ENCODE results near the gene SWT1.

The SWT1 gene, protein sequence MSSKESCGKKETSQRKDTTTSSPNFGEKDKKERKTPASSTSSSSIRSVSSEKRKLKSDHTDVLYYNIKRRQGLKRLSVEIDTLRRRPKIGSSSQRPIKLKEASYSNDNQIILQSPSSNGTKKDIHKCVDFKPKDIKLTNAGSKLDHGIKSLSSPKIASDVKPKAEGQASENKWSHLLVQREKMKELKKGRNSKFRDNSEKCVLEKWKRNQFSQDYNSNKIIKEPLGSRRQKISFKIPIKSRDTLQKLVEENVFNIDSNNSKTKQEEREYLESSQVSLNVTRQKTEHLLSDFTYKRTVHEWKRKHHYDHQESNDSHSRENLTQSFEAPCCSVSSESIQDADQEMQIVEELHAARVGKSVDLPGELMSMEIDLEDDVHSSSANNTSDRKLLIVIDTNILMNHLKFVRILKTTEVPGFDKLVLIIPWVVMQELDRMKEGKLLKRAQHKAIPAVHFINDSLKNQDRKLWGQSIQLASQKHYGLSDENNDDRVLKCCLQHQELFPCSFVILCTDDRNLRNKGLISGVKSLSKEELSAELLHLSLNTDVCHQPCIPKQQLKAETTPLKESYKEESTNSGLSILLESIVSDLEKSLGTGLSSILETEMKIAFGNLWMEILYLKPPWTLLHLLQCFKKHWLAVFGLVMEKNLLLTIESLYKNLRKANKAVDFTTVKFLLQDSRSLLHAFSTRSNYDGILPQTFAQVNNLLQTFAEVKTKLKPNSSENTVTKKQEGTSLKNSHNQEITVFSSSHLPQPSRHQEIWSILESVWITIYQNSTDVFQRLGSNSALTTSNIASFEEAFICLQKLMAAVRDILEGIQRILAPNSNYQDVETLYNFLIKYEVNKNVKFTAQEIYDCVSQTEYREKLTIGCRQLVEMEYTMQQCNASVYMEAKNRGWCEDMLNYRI

DNA sequence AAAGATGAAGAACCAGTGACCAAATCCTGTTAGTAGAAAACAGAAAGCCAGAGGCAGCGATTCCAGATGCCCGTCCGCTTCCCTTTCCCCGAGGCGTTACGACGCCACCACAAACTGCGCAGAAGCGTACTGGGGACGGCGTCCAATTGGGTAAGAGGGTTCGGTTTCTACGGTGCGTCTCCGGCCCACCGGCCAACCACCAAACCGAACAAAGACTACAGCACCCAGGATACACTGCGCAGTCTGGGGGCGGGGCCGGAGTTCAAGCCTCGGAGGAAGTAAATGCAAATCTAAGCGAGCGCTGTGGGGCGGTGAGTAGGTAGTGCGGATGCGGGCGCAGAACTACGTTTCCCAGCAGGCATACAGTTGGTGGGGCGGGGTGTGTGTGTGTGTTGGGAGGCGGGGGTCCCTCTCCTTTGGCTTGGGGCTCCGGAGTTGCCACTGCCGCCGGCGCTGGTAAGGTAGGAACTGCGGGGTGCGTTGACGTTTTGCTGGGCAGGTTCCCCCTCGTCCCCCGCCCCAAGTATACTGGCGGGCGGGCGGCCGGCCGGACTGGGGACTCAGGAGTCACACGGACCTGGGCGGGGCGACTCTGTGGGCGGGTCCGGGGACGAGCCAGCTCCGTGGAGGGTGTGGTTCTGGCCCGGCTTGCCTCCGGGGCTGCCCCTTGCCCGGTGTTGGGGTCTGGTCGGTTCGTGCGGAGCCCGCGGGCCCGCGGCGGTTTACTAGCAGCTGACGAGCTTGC lies at the start of gene SWT1, which contains the start of gene TRMT1L:
Gene SWT1 (plus strand): TSS at position 314 of the 745 bp plus-strand sequence. CDS start 3,675 bp downstream, outside the sequence.
Gene TRMT1L (minus strand): TSS at position 100 of the 745 bp plus-strand sequence. CDS start 241 bp downstream, outside the sequence.
- DNase-seq, result peak; percentile 99

DNA sequence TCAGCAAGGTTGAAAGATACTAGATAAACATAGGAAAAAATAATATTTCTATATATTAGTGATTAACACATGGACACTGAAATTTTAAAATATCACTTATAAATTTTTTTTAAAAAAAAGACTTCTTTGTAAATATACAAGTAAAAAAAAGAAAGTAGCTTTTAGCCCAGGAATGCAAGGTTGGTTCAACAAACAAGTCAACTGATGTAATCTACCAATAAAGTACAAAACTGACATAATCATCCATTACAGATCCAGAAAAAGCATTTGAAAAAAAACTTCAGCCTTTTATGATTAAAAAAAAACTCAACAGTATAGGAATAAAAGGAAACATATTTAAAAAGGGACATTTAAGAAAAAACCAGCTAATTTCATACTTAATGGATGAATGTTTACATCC lies 48.6 kb upstream of the SWT1 start:
- no peak for DNase-seq

DNA sequence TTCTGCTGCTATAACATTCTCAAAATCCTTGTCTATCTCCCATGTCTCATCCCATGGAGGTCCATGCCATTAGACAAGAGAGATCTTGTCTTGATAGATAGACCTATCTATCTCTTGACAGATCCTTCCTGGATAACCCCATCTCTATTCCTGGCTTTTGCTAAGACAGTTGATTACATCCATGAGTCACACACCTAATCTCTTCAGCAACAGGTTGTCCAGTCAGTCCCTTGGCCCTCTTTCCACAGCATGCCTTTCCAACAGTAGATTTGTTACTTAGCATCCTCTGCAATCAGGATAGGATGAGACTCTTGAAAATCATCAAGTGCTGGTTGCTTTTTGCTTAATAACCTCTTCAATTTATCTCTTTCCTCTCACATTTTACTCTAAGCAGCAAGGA lies 46.8 kb upstream of the SWT1 start:
- no peak for DNase-seq

DNA sequence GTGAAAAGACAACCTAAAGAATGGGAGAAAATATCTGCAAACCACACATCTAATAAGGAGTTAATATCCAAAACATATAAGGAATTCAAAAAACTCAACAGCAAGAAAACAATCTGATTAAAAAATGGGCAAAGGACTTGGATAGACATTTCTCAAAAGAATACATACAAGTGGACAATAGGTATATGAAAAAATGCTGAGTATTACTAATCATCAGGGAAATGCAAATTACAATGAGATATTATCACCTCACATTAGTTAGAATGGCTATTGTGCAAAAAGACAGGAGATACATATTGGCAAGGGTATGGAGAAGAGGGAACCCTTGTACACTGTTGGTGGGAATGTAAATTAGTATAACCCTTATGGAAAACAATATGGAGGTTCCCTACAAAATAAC lies 45.1 kb upstream of the SWT1 start:
- no peak for DNase-seq

DNA sequence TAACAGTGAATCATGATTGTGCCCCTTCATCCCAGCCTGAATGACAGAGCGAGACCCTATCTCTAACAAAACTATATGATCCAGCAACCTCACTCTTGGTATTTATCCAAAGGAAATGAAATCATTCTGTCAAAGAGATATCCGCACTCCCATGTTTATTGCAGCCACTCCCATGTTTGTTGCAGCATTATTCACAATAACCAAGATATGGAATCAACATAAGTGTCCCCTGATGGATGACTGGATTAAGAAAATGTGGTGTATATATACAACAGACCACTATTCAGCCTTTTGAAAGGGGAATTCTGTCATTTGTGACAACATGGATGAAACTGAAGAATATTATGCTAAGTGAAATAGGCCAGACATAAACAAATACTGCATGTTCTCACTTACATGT lies 44.6 kb upstream of the SWT1 start:
- no peak for DNase-seq

DNA sequence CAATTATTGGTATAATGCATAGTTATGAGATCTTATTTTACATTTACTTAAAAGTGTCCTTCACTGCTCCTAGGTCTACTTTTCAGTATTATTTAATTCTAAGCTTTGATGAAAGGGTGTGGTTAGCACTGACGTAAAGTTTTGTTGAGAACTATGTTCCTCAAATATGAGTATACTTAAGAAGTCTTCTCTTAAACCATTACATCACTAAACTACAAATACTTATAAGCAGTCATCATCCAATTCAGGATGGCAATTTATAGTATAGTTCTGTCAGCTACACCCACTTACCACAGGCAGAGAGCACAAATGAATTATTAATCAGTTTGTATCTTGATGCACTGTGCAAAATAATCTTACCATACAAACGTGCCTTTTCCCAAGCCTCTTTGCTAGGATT lies 27.3 kb upstream of the SWT1 start:
- no peak for DNase-seq

DNA sequence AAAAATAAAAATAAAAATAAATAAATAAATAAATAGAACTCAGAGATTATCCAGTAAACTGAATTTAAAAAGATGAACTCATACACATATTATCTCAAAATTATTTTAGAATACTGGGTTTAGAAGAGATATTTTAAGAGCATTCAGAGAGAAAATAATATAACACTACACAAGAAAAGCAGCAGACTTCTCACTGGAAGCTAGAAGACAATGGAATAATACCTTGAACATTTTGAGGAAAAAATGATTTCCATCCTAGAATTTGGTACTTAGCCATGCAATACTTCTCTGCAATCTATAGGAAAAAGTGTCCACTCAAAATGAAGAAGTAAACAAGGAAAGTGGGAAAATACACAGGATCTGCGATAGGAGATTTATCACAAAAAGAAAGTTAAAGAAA lies 24.4 kb upstream of the SWT1 start:
- no peak for DNase-seq

DNA sequence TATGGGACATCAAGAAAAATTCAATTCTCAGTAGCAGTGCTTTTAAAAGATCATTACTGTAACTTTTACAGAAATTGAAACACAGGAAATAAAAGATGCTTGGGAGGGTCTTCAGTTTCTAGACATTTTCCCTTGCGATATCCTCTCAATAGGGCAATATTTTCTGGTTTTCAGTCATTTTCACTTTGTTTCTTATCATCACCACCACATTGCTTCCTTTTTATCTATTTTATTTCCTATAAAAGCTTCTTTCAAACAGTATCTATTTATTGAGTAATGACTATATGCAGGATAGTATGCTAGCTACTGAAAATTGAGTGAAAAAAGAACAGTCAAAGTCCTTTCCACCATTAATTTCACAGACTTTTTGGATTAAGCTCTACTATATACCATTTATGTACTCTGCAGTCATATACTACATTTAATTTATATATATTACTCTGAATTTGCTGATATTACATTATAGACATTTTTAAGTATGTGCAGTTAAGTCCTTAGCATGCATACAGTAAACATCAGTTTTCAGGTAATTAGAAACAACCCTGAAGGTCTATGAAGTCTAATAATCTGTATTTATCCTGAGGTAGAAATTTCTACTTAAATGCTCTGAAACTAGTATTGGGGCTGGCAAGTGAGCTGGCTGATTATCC lies 18.9 kb upstream of the SWT1 start:
- no peak for DNase-seq

DNA sequence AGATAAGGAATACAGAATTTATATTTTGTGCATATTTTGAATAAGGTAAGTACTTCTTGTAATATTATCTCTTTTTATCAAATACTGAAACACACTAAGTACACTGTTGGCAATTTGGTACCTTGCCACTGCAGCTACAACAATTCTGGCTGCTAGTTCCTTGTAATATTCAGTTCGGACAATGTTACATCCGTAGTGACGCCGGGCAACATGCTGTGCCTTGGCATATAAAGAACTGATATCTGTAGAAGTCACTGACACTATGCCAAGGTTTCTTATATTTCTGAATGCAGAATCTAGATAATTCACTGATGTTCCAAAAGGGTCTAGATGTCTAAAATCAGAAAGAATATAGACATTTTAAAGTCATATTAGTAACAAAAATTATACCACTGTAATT lies 17.7 kb upstream of the SWT1 start:
- DNase-seq, result no peak

DNA sequence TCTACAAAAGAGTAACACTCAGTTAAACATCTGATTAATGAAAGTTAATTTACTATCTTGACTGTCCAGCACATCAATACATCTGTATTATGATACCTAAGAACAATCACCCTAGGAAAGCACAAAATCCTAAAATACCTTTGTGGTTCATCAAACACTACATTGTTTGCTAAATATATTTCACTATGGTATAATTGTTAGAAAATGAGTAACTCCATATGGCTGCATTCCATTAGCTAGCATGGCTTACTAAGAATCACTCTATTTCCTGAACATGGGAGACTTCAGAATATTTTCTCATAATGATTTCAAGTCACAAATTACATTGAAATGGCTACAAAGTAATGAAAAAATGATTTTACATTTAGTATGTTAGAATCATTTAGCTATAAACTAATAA lies 12.7 kb upstream of the SWT1 start:
- DNase-seq, result no peak

DNA sequence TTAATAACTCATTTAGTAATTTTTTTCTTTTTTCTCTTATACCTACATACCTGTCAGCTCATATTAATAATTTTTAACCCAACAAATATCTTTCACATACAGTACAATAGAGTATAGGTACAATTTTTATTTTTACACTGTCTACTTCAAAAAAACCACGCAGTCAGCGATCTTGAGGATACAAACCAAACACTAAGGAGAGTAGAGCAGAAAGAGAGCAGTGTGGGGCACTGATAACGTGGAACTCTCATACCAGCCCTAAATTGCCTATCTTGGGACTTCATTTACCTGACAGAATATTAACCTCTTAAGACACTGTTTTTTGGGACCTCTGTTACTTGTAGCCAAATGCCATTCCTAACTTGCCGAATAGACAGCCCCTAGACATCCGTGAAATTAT lies 5.8 kb upstream of the SWT1 start:
- DNase-seq, result no peak

DNA sequence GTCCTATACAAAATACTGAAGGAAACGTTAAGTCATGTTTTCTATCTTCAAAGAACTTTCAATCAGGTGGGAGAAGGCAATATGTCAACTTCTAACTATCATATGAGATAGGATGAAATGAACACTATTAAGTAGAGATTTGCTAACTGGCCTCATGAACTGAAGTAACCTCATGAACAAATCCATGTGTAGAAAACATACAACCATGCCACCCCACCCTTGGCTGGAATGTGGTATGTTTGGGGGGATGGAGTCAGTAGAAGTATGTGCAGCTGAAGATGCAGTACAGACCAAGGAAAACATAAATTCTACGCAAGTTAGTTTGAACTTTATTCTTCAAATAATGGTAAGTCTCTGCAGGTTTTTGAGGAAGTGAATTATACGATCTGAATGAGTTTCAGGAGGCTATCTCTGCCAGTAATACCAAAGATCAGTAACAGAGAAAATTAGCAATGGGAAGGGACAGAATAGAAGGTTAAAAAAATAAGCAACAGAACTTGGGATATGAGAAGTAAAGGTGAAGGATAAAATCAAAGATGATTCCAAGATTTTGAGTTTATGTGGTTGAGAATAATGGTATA lies 4.7 kb upstream of the SWT1 start:
- no peak for DNase-seq

DNA sequence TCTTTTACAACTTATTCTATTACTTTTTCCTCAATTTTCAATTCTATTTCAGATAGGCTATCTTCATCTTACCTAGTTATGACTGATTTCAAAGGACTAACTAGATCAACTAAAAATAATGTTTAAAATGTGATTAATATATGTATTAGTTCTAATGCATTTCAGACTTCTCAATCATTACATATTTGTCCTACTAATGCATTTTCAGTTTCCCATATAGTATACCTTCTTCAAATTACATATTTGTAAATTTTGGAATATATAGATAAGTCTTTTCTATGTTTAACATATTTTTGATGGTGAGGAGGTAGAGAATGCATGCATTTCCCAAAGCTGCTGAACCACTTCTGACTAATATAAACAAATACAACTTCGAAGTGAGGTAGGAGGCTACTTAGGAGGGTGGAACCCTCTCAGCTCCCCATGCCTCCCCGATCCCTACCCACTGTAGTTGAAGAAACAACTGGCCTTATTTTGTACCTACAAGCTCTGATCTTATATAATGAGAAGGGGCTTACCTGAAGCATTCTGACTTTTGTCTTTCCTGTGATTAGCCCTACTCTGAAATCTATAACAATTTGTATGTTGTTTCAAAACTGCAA lies 2.0 kb upstream of the SWT1 start:
- DNase-seq, result no peak

DNA sequence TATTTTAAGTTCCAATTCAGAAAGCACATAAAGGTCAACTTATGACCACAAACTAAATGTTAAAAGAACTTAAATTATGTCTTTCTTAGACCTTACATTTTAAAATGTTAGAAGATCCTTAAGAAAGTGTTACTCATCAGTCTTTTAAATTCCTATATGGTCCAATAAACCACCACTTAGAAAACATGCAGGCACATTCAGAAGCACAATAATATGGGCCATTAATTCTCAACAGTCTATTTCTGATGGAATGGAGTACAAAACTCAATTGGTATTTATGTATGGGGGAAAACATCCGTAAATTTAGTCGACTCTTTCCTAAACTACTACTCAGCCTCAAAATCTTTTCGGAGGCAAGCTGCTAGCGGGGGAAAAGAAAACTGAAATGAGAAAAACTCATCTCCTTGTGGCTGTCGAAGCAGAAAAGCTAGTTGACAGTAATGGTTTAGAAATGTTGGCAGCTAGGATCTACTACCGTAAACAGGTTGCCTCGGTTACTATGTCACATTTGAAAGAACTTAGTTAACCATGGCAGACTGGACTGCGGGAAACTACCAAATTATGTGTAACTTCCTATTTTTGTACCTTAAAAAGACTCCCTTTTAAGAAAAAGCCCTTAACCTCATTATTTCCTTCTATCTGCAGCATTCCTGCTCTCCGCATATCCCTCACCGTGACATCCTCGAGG lies 1.2 kb upstream of the SWT1 start:
- no peak for DNase-seq

DNA sequence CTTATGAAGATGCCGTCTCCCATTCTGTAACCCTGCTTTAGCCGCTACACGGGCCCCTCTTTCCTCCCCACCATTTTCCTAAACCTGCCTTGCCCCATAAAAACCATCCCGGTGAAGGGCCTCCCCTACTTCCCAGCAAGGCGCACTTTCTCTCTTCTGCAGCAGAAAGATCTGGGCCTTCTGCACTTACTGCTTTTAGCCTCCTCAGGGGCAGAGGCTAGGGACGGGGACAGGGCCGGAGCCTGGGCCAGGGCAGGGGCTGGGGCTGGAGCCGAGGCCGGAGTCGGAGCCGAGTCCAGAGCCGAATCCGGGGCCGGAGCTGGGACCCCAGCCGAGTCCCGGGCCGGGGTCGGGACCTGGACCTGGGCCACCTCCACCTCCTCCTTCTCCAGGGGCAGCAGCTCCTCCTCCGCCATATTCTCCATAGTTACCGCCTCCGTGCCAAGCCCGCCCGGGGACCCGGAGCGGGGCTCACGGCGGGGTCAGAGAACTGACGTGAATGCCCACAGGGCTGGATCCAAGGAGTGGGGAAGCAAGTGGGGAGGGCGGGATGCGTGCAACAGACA lies 596 bp upstream of the SWT1 start:
- DNase-seq, result no peak

DNA sequence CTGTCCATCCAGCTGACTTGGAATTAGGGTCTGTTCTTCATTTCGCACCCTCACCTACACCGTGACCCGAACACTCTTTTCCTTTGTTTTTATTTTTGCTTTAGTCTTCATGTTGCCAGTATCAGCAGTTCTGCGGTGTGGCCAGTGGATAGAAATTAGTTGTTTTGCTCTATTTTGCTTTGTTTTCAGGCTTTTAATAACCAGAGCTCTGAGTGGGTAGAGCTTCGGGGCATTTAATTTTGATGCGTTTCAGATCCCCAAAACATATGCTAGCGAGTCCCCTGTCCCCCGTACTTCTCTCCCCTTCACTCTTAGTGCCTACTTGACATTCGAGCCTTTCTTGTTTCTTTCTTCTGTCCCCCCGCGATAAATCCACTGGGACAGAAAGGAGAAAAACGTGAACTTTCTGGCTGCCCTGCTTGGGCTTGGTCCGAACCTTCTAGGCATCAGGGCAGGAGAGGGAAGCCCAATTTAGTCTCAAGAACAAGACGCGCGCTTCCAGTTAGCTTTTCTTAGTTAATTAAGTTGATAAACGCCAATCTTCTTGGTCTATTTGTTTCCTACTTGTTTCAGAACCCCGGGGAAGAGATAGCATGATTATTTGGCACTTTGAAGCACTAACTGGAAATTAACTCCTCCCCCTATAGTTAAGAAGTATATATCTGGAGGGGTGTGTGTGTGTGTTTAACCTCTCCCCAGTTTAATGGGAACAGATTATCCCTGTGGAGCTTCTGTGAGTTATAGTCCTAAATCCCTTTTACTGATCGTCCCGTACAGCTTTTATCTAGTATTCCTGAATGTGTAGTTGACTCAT lies 839 bp downstream of the SWT1 start:
- no peak for DNase-seq

DNA sequence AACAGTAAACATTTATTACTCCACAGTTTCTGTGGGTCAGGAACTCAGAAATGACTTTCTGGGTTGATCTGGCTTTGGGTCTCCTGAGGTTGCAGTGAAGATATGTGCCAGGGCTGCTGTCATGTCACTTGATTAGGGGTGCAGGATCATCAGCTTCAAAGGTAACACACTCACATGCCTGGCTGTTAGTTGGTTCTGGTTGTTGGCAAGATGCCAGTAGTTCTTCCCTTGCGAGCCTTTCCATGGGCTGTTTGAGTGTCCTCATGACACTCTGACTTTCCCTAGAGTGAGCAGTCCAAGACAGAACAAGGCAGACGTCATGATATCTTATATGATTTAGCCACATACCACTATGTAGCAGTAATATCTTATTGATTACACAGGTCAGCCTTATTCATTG lies 1.8 kb downstream of the SWT1 start:
- DNase-seq, result no peak

DNA sequence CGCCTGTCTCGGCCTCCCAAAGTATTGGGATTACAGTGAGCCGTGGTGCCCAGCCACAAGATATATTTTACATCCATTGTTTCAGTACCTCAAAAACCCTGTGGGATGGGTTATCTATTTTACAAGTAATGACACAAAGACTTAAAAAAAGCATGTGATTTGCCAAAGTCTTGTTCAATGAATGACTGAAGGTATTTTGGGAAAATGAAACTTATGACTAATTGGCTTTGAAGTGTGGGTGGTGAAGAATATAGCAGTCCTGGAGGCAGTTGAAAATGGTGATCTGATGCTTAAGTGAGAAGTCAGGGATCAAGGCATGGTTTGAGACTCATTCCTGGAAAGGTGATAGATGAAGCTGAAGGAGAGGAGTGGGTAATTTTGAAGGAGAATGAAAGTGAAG lies 3.0 kb downstream of the SWT1 start:
- DNase-seq, result no peak

DNA sequence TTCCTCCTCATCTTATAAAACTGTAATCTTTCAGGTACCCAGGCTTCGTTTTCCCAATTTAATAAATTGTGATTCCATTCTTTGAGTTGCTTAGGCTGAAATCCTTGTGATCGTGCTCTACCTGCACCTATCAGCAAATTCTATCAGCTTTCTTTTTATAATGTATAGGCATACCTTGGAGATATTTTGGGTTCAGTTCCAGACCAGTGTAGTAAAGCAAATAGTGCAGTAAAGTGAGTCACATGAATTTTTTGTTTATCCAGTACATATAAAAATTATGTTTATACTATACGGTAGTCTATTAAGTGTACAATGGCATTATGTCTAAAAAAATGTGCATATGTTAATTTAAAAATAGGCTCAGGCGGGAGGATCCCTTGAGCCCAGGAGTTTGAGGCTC lies 5.5 kb downstream of the SWT1 start:
- no peak for DNase-seq

DNA sequence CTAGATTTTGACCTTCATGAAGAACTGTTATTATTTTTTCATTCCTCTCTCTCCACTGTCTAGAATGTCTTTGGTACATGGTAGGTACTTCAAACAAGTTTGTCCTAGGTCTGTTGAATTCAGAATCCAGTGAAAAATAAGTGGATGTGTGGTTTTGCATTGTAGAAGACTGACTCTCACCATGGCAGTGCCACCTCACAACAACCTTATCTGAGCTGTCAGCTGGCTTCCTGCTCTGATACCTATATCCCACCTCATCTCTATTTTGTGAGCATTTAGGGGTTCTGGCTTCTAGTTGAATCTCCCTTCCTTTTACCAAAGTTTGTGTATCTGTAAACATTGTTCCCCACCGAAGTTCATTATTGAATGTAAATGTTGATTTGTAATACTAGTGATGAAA lies 9.1 kb downstream of the SWT1 start:
- no peak for DNase-seq

Data from NCI-H1694 (cell line).